K562 treated with DMSO at 1 percent for 48 hours (cell line): ENCODE data around the gene BEX5. TPM values are rescaled to one million over a fixed set of nuclear protein-coding genes. Genes with fewer than 3 reads are reported as not detected.

ENCODE experiments used
- total RNA-seq: library from RNA; unstranded; fragments of 300-600 nt; gene quantifications from 2 replicates; pipeline ENCODE4 v1.2.3, GENCODE V29; 2022; ENCODE audit warnings: low replicate concordance; ENCODE audit errors: extremely low read depth

The BEX5 gene
- total RNA-seq = not detected in 2 replicates

GRCh38 chrX:102155806-102156179 lies at the start of gene BEX5:
TSS of gene BEX5 (minus strand) at chrX:102155977. CDS start at chrX:102154265, 1,712 bp downstream.

GRCh38 chrX:102142274-102142673 lies 13.5 kb downstream of the BEX5 start, which contains the start of gene TCEAL6:
TSS of gene TCEAL6 (minus strand) at chrX:102142481.

GRCh38 chrX:102125436-102125835 lies 30.3 kb downstream of the BEX5 start, which contains the start of gene TCEAL2:
TSS of gene TCEAL2 (plus strand) at chrX:102125679. CDS start at chrX:102126831, 1,152 bp downstream.

Other genes with a start within 250 kb of the BEX5 start
- gene ZMAT1, start 223.9 kb downstream of the BEX5 start, total RNA-seq = not detected in 2 replicates
- gene TCEAL2, start 30.3 kb downstream of the BEX5 start, total RNA-seq = not detected in 2 replicates
- gene TCEAL6, start 13.5 kb downstream of the BEX5 start, total RNA-seq = not detected in 2 replicates
- gene TCP11X1, start 59.3 kb upstream of the BEX5 start, total RNA-seq = not detected in 2 replicates
- gene NXF2, start 91.2 kb upstream of the BEX5 start, total RNA-seq = not detected in 2 replicates